SK-N-SH treated with all-trans-retinoic acid at 6 μM for 48 hours (cell line): ENCODE data around the gene COG2.

ENCODE experiments used
- ATAC-seq: fragments of 200-7000 bp; cut with Tn5 transposase; 3 replicates; pipeline ENCODE4 v1.9.1; 2020; ENCODE audit warnings: mild to moderate bottlenecking, moderate library complexity
- ARNTL ChIP-seq: fragments of 450-650 bp; formaldehyde crosslinking; IDR thresholded peaks from 2 replicates; pipeline ENCODE4 v1.5.0; 2020; ENCODE audit warnings: low read depth, mild to moderate bottlenecking, moderate library complexity, borderline replicate concordance
- BACH2 ChIP-seq: fragments of 250-450 bp; sonication (Bioruptor Pico); IDR thresholded peaks from 2 replicates; pipeline ENCODE4 v1.9.0; 2021; ENCODE audit warnings: mild to moderate bottlenecking, borderline replicate concordance
- CREB5 ChIP-seq: fragments of 250-450 bp; sonication (Bioruptor Pico); IDR thresholded peaks from 2 replicates; pipeline ENCODE4 v1.5.1; 2020; ENCODE audit warnings: low read depth, mild to moderate bottlenecking, moderate library complexity
- CSDC2 ChIP-seq: fragments of 250-450 bp; sonication (Bioruptor Pico); IDR thresholded peaks from 2 replicates; pipeline ENCODE4 v1.5.0; 2020; ENCODE audit warnings: mild to moderate bottlenecking, moderate library complexity
- CSRNP3 ChIP-seq: fragments of 250-450 bp; sonication (Bioruptor Pico); IDR thresholded peaks from 2 replicates; pipeline ENCODE4 v1.5.1; 2021; ENCODE audit warnings: mild to moderate bottlenecking, moderate library complexity
- ESRRG ChIP-seq: fragments of 250-450 bp; sonication (Bioruptor Pico); IDR thresholded peaks from 2 replicates; pipeline ENCODE4 v1.6.1; 2021; ENCODE audit warnings: mild to moderate bottlenecking
- GLIS3 ChIP-seq: fragments of 250-450 bp; sonication (Bioruptor Pico); IDR thresholded peaks from 2 replicates; pipeline ENCODE4 v1.5.0; 2020; ENCODE audit warnings: mild to moderate bottlenecking, moderate library complexity
- ISL1 ChIP-seq: fragments of 250-450 bp; sonication (Bioruptor Pico); IDR thresholded peaks from 2 replicates; pipeline ENCODE4 v2.1.2; 2022; ENCODE audit warnings: mild to moderate bottlenecking, moderate library complexity
- OSR1 ChIP-seq: fragments of 250-450 bp; sonication (Bioruptor Pico); IDR thresholded peaks from 2 replicates; pipeline ENCODE4 v1.8.0; 2022; ENCODE audit warnings: moderate library complexity, mild to moderate bottlenecking, inconsistent platforms
- PATZ1 ChIP-seq: fragments of 250-450 bp; sonication (Bioruptor Pico); IDR thresholded peaks from 2 replicates; pipeline ENCODE4 v1.8.0; 2020; ENCODE audit warnings: mild to moderate bottlenecking, moderate library complexity, borderline replicate concordance
- PPARA ChIP-seq: fragments of 250-450 bp; sonication (Bioruptor Pico); IDR thresholded peaks from 2 replicates; pipeline ENCODE4 v1.5.0; 2020; ENCODE audit warnings: mild to moderate bottlenecking, borderline replicate concordance
- RARB ChIP-seq: fragments of 250-450 bp; sonication (Bioruptor Pico); IDR thresholded peaks from 2 replicates; pipeline ENCODE4 v1.8.0; 2021; ENCODE audit warnings: mild to moderate bottlenecking, moderate library complexity
- SNAI2 ChIP-seq: fragments of 250-450 bp; sonication (Bioruptor Pico); IDR thresholded peaks from 2 replicates; pipeline ENCODE4 v1.5.0; 2020; ENCODE audit warnings: mild to moderate bottlenecking, moderate library complexity
- TCF4 ChIP-seq: fragments of 250-450 bp; sonication (Bioruptor Pico); IDR thresholded peaks from 2 replicates; pipeline ENCODE4 v1.8.0; 2021; ENCODE audit warnings: mild to moderate bottlenecking, moderate library complexity, borderline replicate concordance
- TOX ChIP-seq: fragments of 250-450 bp; sonication (Bioruptor Pico); IDR thresholded peaks from 2 replicates; pipeline ENCODE4 v1.8.0; 2021; ENCODE audit warnings: mild to moderate bottlenecking, moderate library complexity, borderline replicate concordance
- TSHZ2 ChIP-seq: fragments of 250-450 bp; sonication (Bioruptor Pico); IDR thresholded peaks from 2 replicates; pipeline ENCODE4 v1.5.0; 2020; ENCODE audit warnings: mild to moderate bottlenecking, moderate library complexity
- ZC3H10 ChIP-seq: fragments of 250-450 bp; sonication (Bioruptor Pico); IDR thresholded peaks from 2 replicates; pipeline ENCODE4 v1.5.1; 2021; ENCODE audit warnings: mild to moderate bottlenecking, moderate library complexity
- ZFP3 ChIP-seq: fragments of 250-450 bp; sonication (Bioruptor Pico); IDR thresholded peaks from 2 replicates; pipeline ENCODE4 v1.5.0; 2020; ENCODE audit warnings: mild to moderate bottlenecking, moderate library complexity
- ZFP30 ChIP-seq: fragments of 450-650 bp; formaldehyde crosslinking; IDR thresholded peaks from 2 replicates; pipeline ENCODE4 v1.5.0; 2022; ENCODE audit warnings: mild to moderate bottlenecking, moderate library complexity
- ZNF565 ChIP-seq: fragments of 450-650 bp; formaldehyde crosslinking; conservative IDR thresholded peaks from 2 replicates; pipeline ENCODE4 v1.5.0; 2020; ENCODE audit warnings: low read depth, mild to moderate bottlenecking, moderate library complexity
- ZNF70 ChIP-seq: fragments of 450-650 bp; formaldehyde crosslinking; IDR thresholded peaks from 2 replicates; pipeline ENCODE4 v1.5.0; 2020; ENCODE audit warnings: mild to moderate bottlenecking, moderate library complexity
- ZNF8 ChIP-seq: fragments of 450-650 bp; formaldehyde crosslinking; IDR thresholded peaks from 2 replicates; pipeline ENCODE4 v1.5.0; 2020; ENCODE audit warnings: mild to moderate bottlenecking, moderate library complexity
- TF ChIP-seq, protein P1 (sequence below): fragments of 250-450 bp; sonication (Bioruptor Pico); IDR thresholded peaks from 2 replicates; pipeline ENCODE4 v1.8.0; 2021; ENCODE audit warnings: low read depth, mild to moderate bottlenecking, moderate library complexity, borderline replicate concordance

The COG2 gene

GRCh38 chr1:230677200-230677599, 34.9 kb downstream of the COG2 start:
- TF ChIP-seq ZNF8 (CRISPR knock-in tag) (no peak), BACH2 (CRISPR knock-in tag) (no peak), ZNF70 (CRISPR knock-in tag) (no peak), CSRNP3 (CRISPR knock-in tag) (no peak), TCF4 (CRISPR knock-in tag) (no peak), CSDC2 (CRISPR knock-in tag) (no peak), OSR1 (no peak), GLIS3 (no peak), ZC3H10 (no peak), ESRRG (no peak), ARNTL (no peak), SNAI2 (no peak), TSHZ2 (no peak), TOX (no peak), ZFP3 (no peak), ZNF565 (CRISPR knock-in tag) (no peak), RARB (CRISPR knock-in tag) (no peak), ISL1 (CRISPR knock-in tag) (no peak), ZFP30 (CRISPR knock-in tag) (no peak)
- TF ChIP-seq, protein P1, sequence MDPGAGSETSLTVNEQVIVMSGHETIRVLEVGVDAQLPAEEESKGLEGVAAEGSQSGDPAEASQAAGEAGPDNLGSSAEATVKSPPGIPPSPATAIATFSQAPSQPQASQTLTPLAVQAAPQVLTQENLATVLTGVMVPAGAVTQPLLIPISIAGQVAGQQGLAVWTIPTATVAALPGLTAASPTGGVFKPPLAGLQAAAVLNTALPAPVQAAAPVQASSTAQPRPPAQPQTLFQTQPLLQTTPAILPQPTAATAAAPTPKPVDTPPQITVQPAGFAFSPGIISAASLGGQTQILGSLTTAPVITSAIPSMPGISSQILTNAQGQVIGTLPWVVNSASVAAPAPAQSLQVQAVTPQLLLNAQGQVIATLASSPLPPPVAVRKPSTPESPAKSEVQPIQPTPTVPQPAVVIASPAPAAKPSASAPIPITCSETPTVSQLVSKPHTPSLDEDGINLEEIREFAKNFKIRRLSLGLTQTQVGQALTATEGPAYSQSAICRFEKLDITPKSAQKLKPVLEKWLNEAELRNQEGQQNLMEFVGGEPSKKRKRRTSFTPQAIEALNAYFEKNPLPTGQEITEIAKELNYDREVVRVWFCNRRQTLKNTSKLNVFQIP (CRISPR knock-in tag): no peak
- TF ChIP-seq, all 23 proteins: peak for 0
- ATAC-seq: no peak

DNA sequence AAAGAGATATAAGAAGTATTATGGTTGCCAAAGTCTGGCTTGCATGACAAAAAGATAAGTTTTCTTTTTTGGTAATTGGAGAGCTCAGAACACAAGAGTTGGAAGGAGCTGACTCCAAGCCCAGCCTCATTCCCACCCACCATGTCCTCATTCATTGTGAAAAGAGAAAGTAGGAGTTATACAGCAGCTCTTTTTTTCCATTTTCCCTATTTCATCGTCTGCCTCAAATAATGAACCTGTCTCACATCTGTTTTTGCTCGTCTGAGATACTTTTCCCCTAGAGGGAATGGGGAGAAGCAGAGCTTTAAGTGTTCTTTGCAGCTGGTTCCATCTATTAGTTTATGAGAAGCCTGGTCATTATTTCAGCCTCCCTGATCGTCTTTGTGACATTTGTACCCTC, 36.9 kb downstream of the COG2 start:
- ATAC-seq: no peak
- TF ChIP-seq, protein P1 (CRISPR knock-in tag): no peak
- TF ChIP-seq ZNF565 (CRISPR knock-in tag): no peak
- no peak for TF ChIP-seq ZFP30 (CRISPR knock-in tag)
- TF ChIP-seq CREB5: no peak
- no peak for TF ChIP-seq TOX
- TF ChIP-seq OSR1: no peak
- TF ChIP-seq CSRNP3 (CRISPR knock-in tag): no peak
- TF ChIP-seq PPARA: no peak
- no peak for TF ChIP-seq ARNTL
- TF ChIP-seq BACH2 (CRISPR knock-in tag): no peak
- TF ChIP-seq ISL1 (CRISPR knock-in tag): no peak
- no peak for TF ChIP-seq RARB (CRISPR knock-in tag)
- no peak for TF ChIP-seq ESRRG
- no peak for TF ChIP-seq ZNF8 (CRISPR knock-in tag)
- TF ChIP-seq CSDC2 (CRISPR knock-in tag): no peak
- TF ChIP-seq PATZ1: no peak
- no peak for TF ChIP-seq ZFP3
- TF ChIP-seq GLIS3: no peak
- no peak for TF ChIP-seq TSHZ2
- TF ChIP-seq SNAI2: no peak
- TF ChIP-seq, all 23 proteins: peak for 0
